Mesothelial cell of epicardium (in vitro differentiated cells): Measurements from ENCODE around the gene MYRIP. TPM values are rescaled to one million over a fixed set of nuclear protein-coding genes. Genes with fewer than 3 reads are reported as not detected.
"Not testable (repeated sequence)": the region's sequence is repeated elsewhere in the genome, so short reads cannot be mapped to it uniquely, and the experiment has no call there.

Experiments
- DNase-seq, 2 experiments: peaks; one replicate each; pipeline ENCODE4 v3.0.0; 2021; ENCODE audit warnings: low spot score in 2 of 2; ENCODE audit not compliant: unreplicated experiment in 2 of 2
- H3K27ac Mint-ChIP-seq: 2 replicates; pipeline ENCODE4 v1.8.0; 2021; ENCODE audit warnings: mixed read lengths
- H3K27me3 Mint-ChIP-seq: 2 replicates; pipeline ENCODE4 v1.8.0; 2021; ENCODE audit warnings: low read depth, mixed read lengths
- H3K36me3 Mint-ChIP-seq: 2 replicates; pipeline ENCODE4 v1.8.0; 2021; ENCODE audit warnings: mixed read lengths
- H3K4me1 Mint-ChIP-seq: 2 replicates; pipeline ENCODE4 v1.8.0; 2021; ENCODE audit warnings: mixed read lengths
- H3K4me3 Mint-ChIP-seq: 2 replicates; pipeline ENCODE4 v1.8.0; 2021; ENCODE audit warnings: mild to moderate bottlenecking, moderate library complexity, mixed read lengths
- H3K9me3 Mint-ChIP-seq: 2 replicates; pipeline ENCODE4 v1.8.0; 2021; ENCODE audit warnings: mixed read lengths
- total RNA-seq: library from RNA; stranded (reverse); gene quantifications from 3 replicates; pipeline ENCODE4 v1.2.1, GENCODE V29; 2021
- TF ChIP-seq, protein P1 (sequence below): fragments of 200-600 bp; sonication (generic); IDR thresholded peaks from one replicate; pipeline ENCODE4 v1.5.0; 2021; ENCODE audit warnings: antibody characterized with exemption; ENCODE audit not compliant: unreplicated experiment

The MYRIP gene
- total RNA-seq, 1 donor from 2014 or later: 0.63 TPM

DNA sequence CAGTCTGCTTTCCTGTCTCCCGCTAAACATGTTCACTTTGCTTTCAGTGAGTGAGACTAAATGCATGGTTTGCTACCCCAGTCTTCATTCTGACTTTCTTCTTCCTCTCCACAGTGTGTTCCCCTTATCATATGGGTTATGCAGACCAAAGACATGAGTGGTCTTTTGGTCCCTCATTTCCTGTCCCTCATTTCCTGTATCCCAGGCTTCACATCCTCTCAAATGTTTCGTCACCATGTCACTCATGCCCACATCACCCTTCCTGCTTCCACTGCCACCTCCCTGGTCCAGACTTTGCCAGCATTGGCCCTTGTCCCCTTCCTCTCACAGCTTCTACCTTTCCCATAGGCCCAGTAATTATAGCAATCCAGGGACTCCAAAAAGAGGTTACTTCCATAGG, 209.0 kb downstream of the MYRIP start:
- Mint-ChIP-seq H3K4me1 (peaks cover 3% of the 10 kb centered on the region), H3K27me3 (peaks cover 51% of the 10 kb centered on the region), H3K27ac (no peak overlapping the region), H3K4me3 (no peak overlapping the region), H3K36me3 (no peaks in the 10 kb centered on the region), H3K9me3 (peaks cover 7% of the 10 kb centered on the region)
- TF ChIP-seq, protein P1, sequence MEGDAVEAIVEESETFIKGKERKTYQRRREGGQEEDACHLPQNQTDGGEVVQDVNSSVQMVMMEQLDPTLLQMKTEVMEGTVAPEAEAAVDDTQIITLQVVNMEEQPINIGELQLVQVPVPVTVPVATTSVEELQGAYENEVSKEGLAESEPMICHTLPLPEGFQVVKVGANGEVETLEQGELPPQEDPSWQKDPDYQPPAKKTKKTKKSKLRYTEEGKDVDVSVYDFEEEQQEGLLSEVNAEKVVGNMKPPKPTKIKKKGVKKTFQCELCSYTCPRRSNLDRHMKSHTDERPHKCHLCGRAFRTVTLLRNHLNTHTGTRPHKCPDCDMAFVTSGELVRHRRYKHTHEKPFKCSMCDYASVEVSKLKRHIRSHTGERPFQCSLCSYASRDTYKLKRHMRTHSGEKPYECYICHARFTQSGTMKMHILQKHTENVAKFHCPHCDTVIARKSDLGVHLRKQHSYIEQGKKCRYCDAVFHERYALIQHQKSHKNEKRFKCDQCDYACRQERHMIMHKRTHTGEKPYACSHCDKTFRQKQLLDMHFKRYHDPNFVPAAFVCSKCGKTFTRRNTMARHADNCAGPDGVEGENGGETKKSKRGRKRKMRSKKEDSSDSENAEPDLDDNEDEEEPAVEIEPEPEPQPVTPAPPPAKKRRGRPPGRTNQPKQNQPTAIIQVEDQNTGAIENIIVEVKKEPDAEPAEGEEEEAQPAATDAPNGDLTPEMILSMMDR: no peak
- DNase-seq: no peak

DNA sequence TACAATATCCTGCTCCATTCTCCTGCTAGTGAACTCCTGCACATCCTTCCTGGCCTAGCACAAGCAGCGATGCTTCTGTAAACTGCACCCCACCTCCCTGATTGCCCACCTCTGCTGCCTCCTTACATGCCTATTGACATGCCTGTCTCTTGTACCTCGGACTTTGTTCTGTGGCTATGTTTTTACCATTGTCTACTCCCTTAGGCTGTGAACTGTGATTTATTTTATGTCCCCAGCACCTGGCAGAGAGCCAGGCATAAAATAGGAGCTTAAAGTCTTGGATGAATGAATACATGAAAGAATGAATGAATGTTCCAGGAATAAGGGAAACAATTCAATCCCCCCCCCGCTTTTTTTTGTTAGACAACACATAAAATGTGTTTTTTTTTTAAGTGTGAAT, 210.0 kb downstream of the MYRIP start:
- H3K4me1 Mint-ChIP-seq: peaks cover 3% of the 10 kb centered on the region
- H3K27ac Mint-ChIP-seq: no peak overlapping the region
- H3K27me3 Mint-ChIP-seq: peaks cover 47% of the 10 kb centered on the region
- peaks cover 14% of the 10 kb centered on the region for H3K9me3 Mint-ChIP-seq
- H3K4me3 Mint-ChIP-seq: no peak overlapping the region
- H3K36me3 Mint-ChIP-seq: no peaks in the 10 kb centered on the region
- TF ChIP-seq, protein P1: no peak
- no peak for DNase-seq

DNA sequence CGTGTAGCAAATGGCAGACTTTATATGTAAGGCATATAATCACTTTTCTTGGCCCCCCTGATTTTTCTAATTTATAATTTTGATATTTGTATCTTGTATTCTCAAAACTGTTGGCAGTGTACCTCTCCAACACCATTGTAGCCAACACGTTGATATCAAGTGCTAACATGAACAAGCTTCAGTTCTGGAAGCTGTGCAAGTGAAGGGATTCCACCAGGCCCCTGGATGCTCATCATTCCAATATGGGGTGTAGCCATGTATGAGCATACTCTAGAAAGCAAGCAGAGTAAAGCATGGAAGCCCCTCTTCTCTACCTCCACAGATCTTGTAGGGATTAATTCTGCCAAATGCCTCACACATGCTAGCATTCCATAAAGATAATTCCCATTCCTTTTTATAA, 211.3 kb downstream of the MYRIP start:
- DNase-seq: no peak
- Mint-ChIP-seq H3K4me3 (no peak overlapping the region), H3K27me3 (peaks cover 40% of the 10 kb centered on the region), H3K27ac (no peak overlapping the region), H3K9me3 (peaks cover 19% of the 10 kb centered on the region), H3K36me3 (no peaks in the 10 kb centered on the region), H3K4me1 (peaks cover 3% of the 10 kb centered on the region)
- TF ChIP-seq, protein P1: no peak

DNA sequence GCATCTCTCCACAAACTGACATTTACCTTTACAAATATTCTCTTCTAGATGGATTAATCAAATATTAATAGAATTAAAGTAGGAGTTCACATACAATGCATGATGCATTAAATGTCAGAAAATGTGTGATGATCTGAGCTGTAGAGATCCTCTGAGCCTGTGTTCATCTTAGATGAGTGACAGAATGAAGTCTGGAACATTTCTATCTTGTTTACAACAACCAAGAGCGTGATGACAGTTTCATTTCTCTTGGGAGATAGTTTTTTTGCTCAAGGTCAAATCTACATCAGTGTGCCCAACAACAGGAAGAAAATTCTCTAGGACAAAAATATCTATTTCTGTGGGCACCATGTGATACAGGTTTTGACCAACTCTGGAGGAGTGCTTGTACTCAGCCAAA, 211.9 kb downstream of the MYRIP start:
- TF ChIP-seq, protein P1: no peak
- no peak overlapping the region for H3K27ac Mint-ChIP-seq
- peaks cover 3% of the 10 kb centered on the region for H3K4me1 Mint-ChIP-seq
- H3K36me3 Mint-ChIP-seq: no peaks in the 10 kb centered on the region
- H3K27me3 Mint-ChIP-seq: peaks cover 35% of the 10 kb centered on the region
- H3K4me3 Mint-ChIP-seq: no peak overlapping the region
- H3K9me3 Mint-ChIP-seq: peaks cover 25% of the 10 kb centered on the region
- DNase-seq: no peak

DNA sequence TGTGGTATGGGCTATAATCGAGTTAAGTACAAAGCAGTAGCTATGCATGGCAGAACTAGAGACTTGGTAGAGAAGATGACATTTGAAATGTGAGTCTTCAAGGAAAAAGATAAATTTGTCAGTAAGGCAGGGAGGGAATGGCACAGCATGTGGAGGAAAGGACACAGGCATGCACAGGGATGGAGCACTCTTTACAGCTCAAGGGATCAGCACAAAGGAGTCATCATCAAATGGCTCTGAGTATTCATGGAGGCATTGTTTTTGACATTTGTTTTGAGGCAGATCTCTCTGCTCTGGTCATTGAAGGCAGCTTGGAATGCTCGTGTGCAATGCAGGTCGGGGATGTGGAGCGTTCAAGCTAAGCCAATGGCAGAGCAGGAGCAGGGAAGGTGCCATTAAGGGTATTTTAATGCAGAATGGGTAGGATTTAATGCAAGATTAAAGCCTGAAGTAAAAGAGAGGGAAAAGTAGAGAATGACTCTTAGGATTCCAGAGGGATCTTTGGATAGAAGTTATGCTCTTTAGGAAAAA, 213.0 kb downstream of the MYRIP start:
- DNase-seq: no peak
- Mint-ChIP-seq H3K27me3 (peaks cover 26% of the 10 kb centered on the region), H3K27ac (no peak overlapping the region), H3K4me1 (peaks cover 3% of the 10 kb centered on the region), H3K9me3 (peaks cover 35% of the 10 kb centered on the region), H3K4me3 (no peak overlapping the region), H3K36me3 (no peaks in the 10 kb centered on the region)
- TF ChIP-seq, protein P1: no peak

DNA sequence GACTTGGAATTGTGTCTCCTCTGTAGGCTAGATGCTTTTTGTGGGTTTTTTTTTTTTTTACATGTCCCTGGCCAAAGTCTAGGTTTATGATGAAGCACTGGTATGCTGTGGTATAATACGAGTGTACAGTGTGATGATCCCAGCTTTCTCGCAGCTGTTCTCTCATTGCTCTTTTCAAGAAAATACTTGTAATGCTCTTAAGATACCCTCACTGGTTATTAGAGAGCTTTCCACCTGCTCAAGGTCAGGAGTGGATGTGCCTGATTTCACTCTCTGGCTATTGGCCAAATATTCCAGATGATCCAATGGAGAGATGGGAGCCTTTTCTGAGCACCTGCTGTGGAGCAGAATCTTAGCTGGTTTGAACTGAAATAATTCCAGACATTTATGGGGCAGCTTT, 215.1 kb downstream of the MYRIP start:
- TF ChIP-seq, protein P1: no peak
- peaks cover 41% of the 10 kb centered on the region for H3K9me3 Mint-ChIP-seq
- H3K4me1 Mint-ChIP-seq: no peaks in the 10 kb centered on the region
- no peak for DNase-seq
- no peaks in the 10 kb centered on the region for H3K36me3 Mint-ChIP-seq
- peaks cover 12% of the 10 kb centered on the region for H3K27me3 Mint-ChIP-seq
- no peak overlapping the region for H3K27ac Mint-ChIP-seq
- no peak overlapping the region for H3K4me3 Mint-ChIP-seq

DNA sequence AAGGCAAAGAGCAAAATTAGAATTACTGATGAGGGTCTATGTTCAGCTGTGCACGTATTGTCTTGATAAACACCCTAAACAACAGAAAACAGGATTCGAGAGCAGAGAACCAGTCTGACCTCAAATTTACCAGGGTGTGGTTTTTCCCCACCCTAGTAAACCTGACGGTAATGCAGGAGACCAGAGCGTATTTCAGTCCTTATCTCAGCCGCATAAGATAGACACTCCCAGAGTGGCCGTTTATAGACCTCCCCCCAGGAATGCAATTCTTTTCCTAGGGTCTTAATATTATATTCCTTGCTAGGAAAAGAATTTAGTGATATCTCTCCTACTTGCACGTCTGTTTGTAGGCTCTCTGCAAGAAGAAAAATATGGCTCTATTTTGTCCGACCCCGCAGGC, 216.5 kb downstream of the MYRIP start:
- peaks cover 48% of the 10 kb centered on the region for H3K9me3 Mint-ChIP-seq
- not testable (repeated sequence) for H3K4me1 Mint-ChIP-seq, H3K36me3 Mint-ChIP-seq, H3K27ac Mint-ChIP-seq, DNase-seq, H3K4me3 Mint-ChIP-seq
- peaks cover 12% of the 10 kb centered on the region for H3K27me3 Mint-ChIP-seq
